BJ (cell line): ENCODE data around the gene DIP2C. TPM values are rescaled to one million over a fixed set of nuclear protein-coding genes. Genes with fewer than 3 reads are reported as not detected.

Source experiments
- CTCF ChIA-PET: fragments of 350-600 bp; formaldehyde crosslinking; extraction: SDS; loops from one replicate; lab custom pipeline; 2021; ENCODE audit warnings: antibody characterized with exemption, inconsistent platforms; lab: Yijun Ruan, JAX
- POLR2A ChIA-PET: fragments of 300-600 bp; sonication (Branson Sonifier 250); formaldehyde crosslinking; extraction: SDS; loops from one replicate; lab custom pipeline; 2021; ENCODE audit warnings: antibody characterized with exemption; lab: Charles Lee
- DNase-seq: peaks from one replicate; pipeline ENCODE4 v3.0.0-alpha.2; 2011; ENCODE audit warnings: low read depth
- H3K27me3 ChIP-seq: 2 replicates; pipeline ENCODE4 v1.6.0; 2011; ENCODE audit warnings: low read length; ENCODE audit not compliant: control insufficient read depth, insufficient read depth
- H3K36me3 ChIP-seq: 2 replicates; pipeline ENCODE4 v1.5.1; 2011; ENCODE audit warnings: low read length; ENCODE audit not compliant: control insufficient read depth, insufficient read depth
- H3K4me3 ChIP-seq: 2 replicates; pipeline ENCODE4 v1.5.1; 2011; ENCODE audit warnings: low read depth, mild to moderate bottlenecking, control low read depth, low read length
- CTCF ChIP-seq: IDR thresholded peaks from 2 replicates; pipeline ENCODE4 v1.5.1; 2011; ENCODE audit warnings: low read depth, mild to moderate bottlenecking, control low read depth, inconsistent platforms, low read length, moderate library complexity; ENCODE audit not compliant: insufficient read depth
- polyA plus RNA-seq: library from polyadenylated mRNA; depleted of rRNA; stranded (reverse); fragments of >200 nt; gene quantifications from 2 replicates; pipeline ENCODE4 v1.2.3, GENCODE V29; 2011

Gene DIP2C
- polyA plus RNA-seq, 1 experiment, result 9.3 TPM

- no peak for TF ChIP-seq CTCF
- Histone ChIP-seq H3K36me3 (no peaks in the 10 kb centered on the region), H3K4me3 (no peak overlapping the region), H3K27me3 (no peaks in the 10 kb centered on the region)
- POLR2A ChIA-PET, result no interaction called here
- no peak for DNase-seq
- CTCF ChIA-PET, result no interaction called here
Measured at GRCh38 chr10:456486-456885, 233.0 kb downstream of the DIP2C start.

GRCh38 chr10:454860-455259 is 234.6 kb downstream of the DIP2C start:
- Histone ChIP-seq H3K27me3 (no peaks in the 10 kb centered on the region), H3K36me3 (no peaks in the 10 kb centered on the region), H3K4me3 (no peak overlapping the region)
- ChIA-PET POLR2A (interaction anchor here (0.6 kb wide), 1 partner anchor 356 kb away, joined by 7 read pairs; no protein-coding TSS in a partner anchor), CTCF (interaction anchor here (0.7 kb wide), 1 partner anchor 18 kb away, joined by 3 read pairs; no protein-coding TSS in a partner anchor)
- TF ChIP-seq CTCF, result no peak
- DNase-seq, result peak; percentile 85

GRCh38 chr10:453647-454046 is 235.8 kb downstream of the DIP2C start:
- CTCF ChIA-PET, result interaction anchor here (1.0 kb wide), 1 partner anchor 14 kb away, joined by 3 read pairs; no protein-coding TSS in a partner anchor
- no peak for DNase-seq
- Histone ChIP-seq H3K4me3 (no peak overlapping the region), H3K27me3 (no peaks in the 10 kb centered on the region), H3K36me3 (no peaks in the 10 kb centered on the region)
- TF ChIP-seq CTCF, result no peak
- POLR2A ChIA-PET, result interaction anchor here (0.6 kb wide), 1 partner anchor 19 kb away, joined by 4 read pairs; no protein-coding TSS in a partner anchor

GRCh38 chr10:452512-453426 is 236.7 kb downstream of the DIP2C start:
- no peak for TF ChIP-seq CTCF
- no peak overlapping the region for H3K4me3 ChIP-seq
- CTCF ChIA-PET, result interaction anchor here (1.0 to 1.6 kb wide), 2 partner anchors 8 to 13 kb away, joined by 3 read pairs; no protein-coding TSS in a partner anchor
- POLR2A ChIA-PET, result no interaction called here
- DNase-seq, result no peak
- H3K27me3 ChIP-seq, result no peaks in the 10 kb centered on the region
- no peaks in the 10 kb centered on the region for H3K36me3 ChIP-seq

- ChIA-PET POLR2A (no interaction called here), CTCF (interaction anchor here (1.6 kb wide), 1 partner anchor 9 kb away, joined by 3 read pairs; no protein-coding TSS in a partner anchor)
- DNase-seq, result no peak
- Histone ChIP-seq H3K4me3 (no peak overlapping the region), H3K27me3 (no peaks in the 10 kb centered on the region), H3K36me3 (no peaks in the 10 kb centered on the region)
- no peak for TF ChIP-seq CTCF
Measured at GRCh38 chr10:451856-452255, 237.6 kb downstream of the DIP2C start.
